ENCODE measurements around the gene WDR35. TPM values are rescaled to one million over a fixed set of nuclear protein-coding genes. Genes with fewer than 3 reads are reported as not detected.
"Not testable (repeated sequence)": the region's sequence is repeated elsewhere in the genome, so short reads cannot be mapped to it uniquely, and the experiment has no call there.

WDR35 gene
- total RNA-seq, 2 donors from 2014 or later: 5.1 to 14.3 TPM

DNA sequence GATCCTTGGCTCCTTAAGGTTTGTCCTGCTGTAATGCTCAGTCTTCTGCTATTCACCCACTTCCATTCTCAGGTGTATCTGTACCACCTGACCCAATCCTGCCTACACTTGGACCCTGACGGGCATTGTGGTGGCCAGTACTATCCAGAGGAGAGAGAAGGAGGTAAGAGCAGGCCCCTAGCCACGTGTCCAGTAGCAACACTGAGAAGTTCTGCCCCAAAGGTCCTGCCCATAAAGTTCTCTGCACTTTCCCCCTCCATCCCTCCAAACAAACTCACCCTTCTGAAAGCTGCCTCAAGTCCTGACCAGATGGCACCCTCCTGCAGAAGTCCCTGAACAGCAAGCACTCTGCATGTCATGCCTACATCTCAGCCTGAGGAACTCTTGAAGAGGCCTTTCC is 106.4 kb downstream of the WDR35 start:
- Histone ChIP-seq H3K27me3 (replicated peaks; ENCODE audit: insufficient read depth) (no peaks in the 10 kb centered on the region), H3K4me1 (ENCODE audit: control insufficient read depth in 1 of 2, low read depth in 2 of 2) (peaks cover 0 to 2% of the 10 kb centered on the region in 2 donors), H3K9me3 (no peaks in the 10 kb centered on the region), H3K4me3 (no peak overlapping the region), H3K36me3 (no peaks in the 10 kb centered on the region), H3K27ac (no peak overlapping the region)
- ATAC-seq (ENCODE audit: insufficient number of reproducible peaks, low FRiP score, low read depth) (no peak), DNase-seq (ENCODE audit: low spot score) (no peak)
- TF ChIP-seq, protein P1, sequence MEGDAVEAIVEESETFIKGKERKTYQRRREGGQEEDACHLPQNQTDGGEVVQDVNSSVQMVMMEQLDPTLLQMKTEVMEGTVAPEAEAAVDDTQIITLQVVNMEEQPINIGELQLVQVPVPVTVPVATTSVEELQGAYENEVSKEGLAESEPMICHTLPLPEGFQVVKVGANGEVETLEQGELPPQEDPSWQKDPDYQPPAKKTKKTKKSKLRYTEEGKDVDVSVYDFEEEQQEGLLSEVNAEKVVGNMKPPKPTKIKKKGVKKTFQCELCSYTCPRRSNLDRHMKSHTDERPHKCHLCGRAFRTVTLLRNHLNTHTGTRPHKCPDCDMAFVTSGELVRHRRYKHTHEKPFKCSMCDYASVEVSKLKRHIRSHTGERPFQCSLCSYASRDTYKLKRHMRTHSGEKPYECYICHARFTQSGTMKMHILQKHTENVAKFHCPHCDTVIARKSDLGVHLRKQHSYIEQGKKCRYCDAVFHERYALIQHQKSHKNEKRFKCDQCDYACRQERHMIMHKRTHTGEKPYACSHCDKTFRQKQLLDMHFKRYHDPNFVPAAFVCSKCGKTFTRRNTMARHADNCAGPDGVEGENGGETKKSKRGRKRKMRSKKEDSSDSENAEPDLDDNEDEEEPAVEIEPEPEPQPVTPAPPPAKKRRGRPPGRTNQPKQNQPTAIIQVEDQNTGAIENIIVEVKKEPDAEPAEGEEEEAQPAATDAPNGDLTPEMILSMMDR (IDR thresholded peaks at IDR 0.05): no peak

DNA sequence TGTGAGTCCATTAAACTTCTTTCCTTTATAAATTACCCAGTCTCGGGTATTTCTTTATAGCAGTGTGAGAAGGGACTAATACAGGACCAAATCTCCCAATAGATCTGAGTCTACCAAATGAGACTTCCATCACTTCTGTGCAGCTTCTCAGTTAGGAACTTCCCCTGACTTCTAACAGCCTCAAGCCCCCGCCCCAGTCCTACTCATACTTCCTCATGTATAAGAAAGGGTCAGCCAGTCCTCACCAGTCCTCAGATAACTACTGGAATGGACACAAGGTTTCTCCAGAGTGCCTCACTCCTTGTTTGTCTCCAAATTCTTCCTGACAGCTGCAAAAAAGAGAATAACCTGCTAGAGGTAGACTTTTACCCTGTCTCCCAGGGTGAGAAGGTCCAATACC is 107.6 kb downstream of the WDR35 start:
- TF ChIP-seq, protein P1 (IDR thresholded peaks at IDR 0.05): no peak
- Histone ChIP-seq H3K36me3 (no peaks in the 10 kb centered on the region), H3K9me3 (no peaks in the 10 kb centered on the region), H3K27me3 (replicated peaks; ENCODE audit: insufficient read depth) (no peaks in the 10 kb centered on the region), H3K4me3 (no peak overlapping the region), H3K27ac (no peak overlapping the region), H3K4me1 (ENCODE audit: control insufficient read depth in 1 of 2, low read depth in 2 of 2) (no peaks in the 10 kb centered on the region)
- DNase-seq (ENCODE audit: low spot score) (no peak), ATAC-seq (ENCODE audit: insufficient number of reproducible peaks, low FRiP score, low read depth) (no peak)

DNA sequence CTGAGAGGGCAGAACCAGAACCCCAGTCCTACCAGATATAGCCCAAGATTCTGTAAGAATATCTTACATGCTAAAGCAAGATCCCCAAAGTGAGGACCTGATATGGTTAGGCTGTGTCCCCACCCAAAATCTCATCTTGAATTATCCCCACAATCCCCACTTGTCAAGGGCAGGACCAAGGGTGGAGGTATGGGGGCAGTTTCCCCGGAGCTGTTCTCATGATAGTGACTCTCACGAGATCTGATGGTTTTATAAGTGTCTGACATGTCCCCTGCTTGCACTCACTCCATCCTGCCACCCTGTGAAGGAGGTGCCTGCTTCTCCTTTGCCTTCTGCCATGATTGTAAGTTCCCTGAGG is 108.0 kb downstream of the WDR35 start:
- DNase-seq (ENCODE audit: low spot score): no peak
- Histone ChIP-seq H3K27me3 (replicated peaks; ENCODE audit: insufficient read depth) (no peaks in the 10 kb centered on the region), H3K9me3 (no peaks in the 10 kb centered on the region), H3K4me1 (ENCODE audit: control insufficient read depth in 1 of 2, low read depth in 2 of 2) (no peaks in the 10 kb centered on the region), H3K4me3 (no peak overlapping the region), H3K36me3 (no peaks in the 10 kb centered on the region), H3K27ac (no peak overlapping the region)
- no peak for ATAC-seq (ENCODE audit: insufficient number of reproducible peaks, low FRiP score, low read depth)
- TF ChIP-seq, protein P1 (IDR thresholded peaks at IDR 0.05): no peak

DNA sequence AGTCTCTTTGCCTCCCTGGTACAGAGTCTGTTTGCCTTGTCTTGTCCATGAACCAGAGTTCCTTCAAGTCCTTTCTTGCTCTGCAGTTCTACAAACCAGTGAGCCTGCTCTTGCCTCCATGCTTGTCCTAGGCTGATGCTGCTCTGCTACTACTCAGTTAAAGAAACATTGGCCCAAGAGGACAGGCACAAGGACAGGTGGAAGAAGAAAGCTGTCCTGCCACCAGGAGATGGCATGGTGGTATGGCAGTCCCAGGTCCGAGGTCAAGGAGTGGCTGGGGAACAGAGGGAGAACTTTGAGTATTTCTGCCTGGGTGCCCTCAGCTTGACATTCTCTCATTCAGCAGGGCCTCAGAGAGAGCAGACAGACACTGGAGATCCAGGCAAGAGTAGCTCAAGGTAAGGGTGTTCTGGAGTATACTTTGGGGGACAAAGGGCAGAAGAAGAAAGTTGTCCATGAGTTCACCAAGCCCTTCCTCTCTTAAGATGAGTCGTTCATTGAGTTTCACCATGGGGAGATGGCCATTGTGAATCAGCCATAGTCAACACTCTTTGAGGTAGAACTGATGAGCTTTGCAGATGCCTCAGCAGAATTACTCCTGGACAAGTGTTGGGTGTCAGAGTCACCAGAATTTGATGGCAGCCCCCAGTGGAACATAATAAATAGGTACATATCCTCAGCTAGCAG is 108.5 kb downstream of the WDR35 start:
- ATAC-seq (ENCODE audit: insufficient number of reproducible peaks, low FRiP score, low read depth) (no peak), DNase-seq (ENCODE audit: low spot score) (no peak)
- no peaks in the 10 kb centered on the region for H3K36me3 ChIP-seq
- H3K4me3 ChIP-seq: no peak overlapping the region
- no peaks in the 10 kb centered on the region for H3K4me1 ChIP-seq (ENCODE audit: control insufficient read depth in 1 of 2, low read depth in 2 of 2)
- H3K27me3 ChIP-seq (replicated peaks; ENCODE audit: insufficient read depth): no peaks in the 10 kb centered on the region
- no peaks in the 10 kb centered on the region for H3K9me3 ChIP-seq
- TF ChIP-seq, protein P1 (IDR thresholded peaks at IDR 0.05): no peak
- no peak overlapping the region for H3K27ac ChIP-seq

DNA sequence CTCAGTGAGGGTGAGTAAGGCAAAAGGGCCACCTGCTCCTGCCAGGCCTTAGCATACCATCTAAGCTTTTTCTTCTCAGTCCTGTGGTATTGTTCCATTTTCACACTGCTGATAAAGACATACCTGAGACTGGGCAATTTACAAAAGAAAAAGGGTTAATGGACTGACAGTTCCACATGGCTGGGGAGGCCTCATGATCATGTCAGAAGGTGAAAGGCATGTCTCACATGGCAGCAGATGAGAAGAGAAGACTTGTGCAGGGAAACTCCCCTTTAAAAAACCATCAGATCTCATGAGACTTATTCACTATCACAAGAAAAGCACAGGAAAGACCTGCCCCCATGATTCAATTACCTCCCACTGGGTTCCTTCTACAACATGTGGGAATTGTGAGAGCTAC is 109.7 kb downstream of the WDR35 start:
- DNase-seq (ENCODE audit: low spot score); H3K27ac ChIP-seq; H3K27me3 ChIP-seq (replicated peaks; ENCODE audit: insufficient read depth); H3K36me3 ChIP-seq; H3K4me3 ChIP-seq; H3K4me1 ChIP-seq (ENCODE audit: control insufficient read depth in 1 of 2, low read depth in 2 of 2); ATAC-seq (ENCODE audit: insufficient number of reproducible peaks, low FRiP score, low read depth); H3K9me3 ChIP-seq: not testable (repeated sequence)

DNA sequence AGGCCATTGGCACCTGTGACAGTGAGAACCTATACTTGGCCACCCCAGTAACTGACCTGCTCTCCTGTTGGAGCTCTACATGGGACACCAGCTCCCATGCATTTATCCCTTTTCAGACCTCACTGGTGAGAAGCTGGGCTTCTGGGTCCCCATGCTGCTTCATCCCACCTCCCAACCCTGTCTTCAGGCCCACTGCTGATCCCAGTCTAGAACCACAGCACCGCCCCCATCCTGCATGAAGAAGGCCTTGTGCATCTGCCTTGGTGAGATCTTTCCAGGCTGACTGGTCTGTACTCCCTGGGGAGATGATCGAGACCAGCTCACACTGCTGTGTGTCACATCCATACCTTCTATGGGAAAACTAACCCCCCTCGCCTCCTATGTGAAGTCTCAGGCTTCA is 110.8 kb downstream of the WDR35 start:
- no peaks in the 10 kb centered on the region for H3K27me3 ChIP-seq (replicated peaks; ENCODE audit: insufficient read depth)
- no peaks in the 10 kb centered on the region for H3K4me1 ChIP-seq (ENCODE audit: control insufficient read depth in 1 of 2, low read depth in 2 of 2)
- H3K4me3 ChIP-seq: no peak overlapping the region
- ATAC-seq (ENCODE audit: insufficient number of reproducible peaks, low FRiP score, low read depth) (no peak), DNase-seq (ENCODE audit: low spot score) (no peak)
- TF ChIP-seq, protein P1 (IDR thresholded peaks at IDR 0.05): no peak
- no peaks in the 10 kb centered on the region for H3K36me3 ChIP-seq
- H3K9me3 ChIP-seq: no peaks in the 10 kb centered on the region
- no peak overlapping the region for H3K27ac ChIP-seq

Measured in thoracic aorta (tissue), 2 donors.